ENCODE data around the gene BCKDHA.

BCKDHA gene

DNA sequence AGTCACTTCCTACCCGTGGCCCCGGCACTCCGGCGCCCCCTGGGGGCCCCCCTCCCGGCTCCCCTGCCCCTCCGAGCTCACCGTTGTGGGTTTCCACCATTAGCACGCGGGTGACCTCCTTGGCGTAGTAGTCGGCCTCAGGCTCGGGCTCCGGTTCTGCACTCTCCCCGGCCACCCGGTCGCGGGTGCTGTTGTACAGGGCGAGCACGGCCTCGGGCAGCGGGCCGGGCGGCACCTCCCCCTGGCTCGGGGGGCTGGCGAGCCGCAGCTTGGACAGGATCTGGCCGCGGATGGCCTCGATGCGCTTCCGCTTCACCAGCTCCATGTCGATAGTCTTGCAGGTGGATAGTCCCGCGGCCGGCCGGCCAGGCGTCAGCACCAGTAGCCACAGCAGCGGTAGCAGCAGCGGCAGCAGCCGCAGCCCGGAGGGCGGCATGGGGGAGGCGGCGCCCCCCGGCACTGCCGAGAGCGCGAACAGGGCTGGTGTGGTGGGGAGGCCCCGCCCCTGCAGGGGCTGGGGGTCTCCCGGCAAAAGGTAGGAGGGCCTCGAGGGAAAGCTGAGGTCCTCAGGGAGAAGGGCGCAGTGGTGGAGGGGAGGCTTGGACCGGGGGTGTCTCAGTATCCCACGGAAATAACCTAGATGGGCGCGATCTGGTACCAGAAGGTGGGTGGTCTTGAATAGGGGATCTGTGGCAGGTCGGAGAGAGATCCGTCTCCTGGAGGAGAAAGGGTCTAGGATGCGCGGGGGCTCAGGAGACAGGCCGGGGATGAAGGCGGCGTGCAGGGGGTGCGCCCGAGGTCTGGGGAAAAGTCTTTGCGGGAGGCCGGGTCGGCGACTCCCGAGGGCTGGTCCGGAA is 44.8 kb upstream of the BCKDHA start:
- H3K18ac ChIP-seq (ENCODE audit: low read length): peak overlapping the region; percentile 91
- H2BK15ac ChIP-seq (replicated peaks; ENCODE audit: low read depth): no peak overlapping the region
- H3K79me2 ChIP-seq (ENCODE audit: control insufficient read depth, insufficient read depth, low read length): peaks cover 26% of the 10 kb centered on the region
- no peaks in the 10 kb centered on the region for H3K27me3 ChIP-seq (ENCODE audit: insufficient read depth, low read length, poor library complexity)
- peak overlapping the region; percentile 95 for H3K9ac ChIP-seq (ENCODE audit: low read length)
- peaks cover 14% of the 10 kb centered on the region for H3K79me1 ChIP-seq (ENCODE audit: low read length)
- H3K4me2 ChIP-seq (ENCODE audit: low read length): peak overlapping the region; percentile 84
- no peak overlapping the region for H4K5ac ChIP-seq (ENCODE audit: low read length)
- H2BK5ac ChIP-seq (ENCODE audit: low read length): peak overlapping the region; percentile 53
- H2AK5ac ChIP-seq (ENCODE audit: low read length): peak overlapping the region; percentile 73
- no peak overlapping the region for H4K8ac ChIP-seq (ENCODE audit: low read depth, low read length)
- peak overlapping the region; percentile 97 for H3K56ac ChIP-seq (ENCODE audit: low read length)
- peak overlapping the region; percentile 17 for H2BK120ac ChIP-seq (ENCODE audit: low read depth, low read length)
- WGBS (ENCODE audit: extremely low coverage, insufficient coverage, low lambda C conversion rate): no CpG with 5 or more reads among the region's 71 CpGs
- H3K4me3 ChIP-seq (ENCODE audit: low read length): peak overlapping the region; percentile 96
- no peaks in the 10 kb centered on the region for H3K4me1 ChIP-seq (ENCODE audit: control insufficient read depth, low read depth, low read length)
- H3K23ac ChIP-seq (ENCODE audit: low read length): peak overlapping the region; percentile 99
- DNase-seq: peak; percentile 70
- H3K4ac ChIP-seq (ENCODE audit: low read depth, low read length): peak overlapping the region; percentile 93
- H3K27ac ChIP-seq (ENCODE audit: low read depth, low read length): peak overlapping the region; percentile 82
- H3K36me3 ChIP-seq (ENCODE audit: control insufficient read depth, insufficient read depth, low read length): peaks cover 3% of the 10 kb centered on the region

DNA sequence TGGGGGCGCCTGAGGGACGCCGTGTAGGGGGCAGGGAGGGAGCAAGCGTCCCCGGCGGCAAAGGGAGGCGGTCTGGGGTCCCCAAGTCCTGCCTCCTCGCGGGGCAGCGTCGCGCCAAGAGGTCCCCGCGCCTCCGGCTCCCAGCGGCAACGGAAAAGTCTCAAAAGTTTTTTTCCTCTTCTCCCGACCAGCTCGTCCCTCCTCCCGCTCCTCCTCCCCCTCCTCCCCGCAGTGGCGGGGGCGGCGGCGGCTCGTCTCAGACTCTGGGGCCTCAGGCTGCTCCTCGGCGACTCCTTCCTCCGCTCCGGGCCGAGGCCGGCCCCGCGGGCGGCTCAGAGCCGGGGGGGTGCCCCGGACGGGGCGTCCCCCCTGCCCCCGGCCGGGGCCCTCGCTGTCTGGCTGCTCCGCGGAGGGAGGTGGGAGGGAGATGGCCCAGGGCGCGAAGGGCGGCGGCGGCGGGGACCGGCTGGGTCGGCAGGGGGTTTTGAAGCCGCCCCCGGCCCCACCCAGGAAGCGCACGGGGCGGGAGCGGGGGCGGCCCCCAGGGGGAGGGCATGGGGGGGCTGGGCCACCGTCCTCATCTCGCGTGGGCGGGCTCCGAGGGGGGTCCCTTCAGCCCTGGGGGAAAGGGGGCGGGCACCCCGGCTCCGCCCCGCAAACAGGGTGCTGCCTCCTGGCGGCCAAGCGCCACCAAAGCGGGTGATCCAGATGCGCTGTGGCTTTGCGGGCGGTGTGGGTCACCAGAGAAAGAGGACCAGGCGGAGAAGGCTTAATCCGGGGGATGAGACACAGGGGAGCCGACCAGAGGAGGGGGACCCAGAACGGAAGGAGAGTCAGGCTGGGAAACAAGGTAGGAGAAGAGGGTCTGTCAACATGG is 43.9 kb upstream of the BCKDHA start, which contains the start of gene TGFB1:
TSS of gene TGFB1 (minus strand) at position 457 of the 877 bp plus-strand sequence. CDS start 878 bp downstream, outside the sequence.
- Histone ChIP-seq H3K56ac (ENCODE audit: low read length) (peak within 1 kb of the TSS; percentile 97), H2BK15ac (replicated peaks; ENCODE audit: low read depth) (no peak within 1 kb of the TSS), H3K4me2 (ENCODE audit: low read length) (peak within 1 kb of the TSS; percentile 84), H3K36me3 (ENCODE audit: control insufficient read depth, insufficient read depth, low read length) (no peaks in the 10 kb centered on the region), H3K18ac (ENCODE audit: low read length) (peak within 1 kb of the TSS; percentile 91), H2BK5ac (ENCODE audit: low read length) (peak within 1 kb of the TSS; percentile 53), H3K27me3 (ENCODE audit: insufficient read depth, low read length, poor library complexity) (no peaks in the 10 kb centered on the region), H3K27ac (ENCODE audit: low read depth, low read length) (peak within 1 kb of the TSS; percentile 82), H2AK5ac (ENCODE audit: low read length) (peak within 1 kb of the TSS; percentile 73), H3K4me1 (ENCODE audit: control insufficient read depth, low read depth, low read length) (no peaks in the 10 kb centered on the region), H4K8ac (ENCODE audit: low read depth, low read length) (no peak within 1 kb of the TSS), H3K79me2 (ENCODE audit: control insufficient read depth, insufficient read depth, low read length) (peaks cover 26% of the 10 kb centered on the region), H3K4ac (ENCODE audit: low read depth, low read length) (peak within 1 kb of the TSS; percentile 93), H3K23ac (ENCODE audit: low read length) (peak within 1 kb of the TSS; percentile 99), H3K79me1 (ENCODE audit: low read length) (peaks cover 10% of the 10 kb centered on the region), H3K4me3 (ENCODE audit: low read length) (peak within 1 kb of the TSS; percentile 96), H2BK120ac (ENCODE audit: low read depth, low read length) (peak within 1 kb of the TSS; percentile 37), H3K9ac (ENCODE audit: low read length) (peak within 1 kb of the TSS; percentile 95), H4K5ac (ENCODE audit: low read length) (no peak within 1 kb of the TSS)
- peak; percentile 85 for DNase-seq
- no CpG with 5 or more reads among the region's 78 CpGs for WGBS (ENCODE audit: extremely low coverage, insufficient coverage, low lambda C conversion rate)

DNA sequence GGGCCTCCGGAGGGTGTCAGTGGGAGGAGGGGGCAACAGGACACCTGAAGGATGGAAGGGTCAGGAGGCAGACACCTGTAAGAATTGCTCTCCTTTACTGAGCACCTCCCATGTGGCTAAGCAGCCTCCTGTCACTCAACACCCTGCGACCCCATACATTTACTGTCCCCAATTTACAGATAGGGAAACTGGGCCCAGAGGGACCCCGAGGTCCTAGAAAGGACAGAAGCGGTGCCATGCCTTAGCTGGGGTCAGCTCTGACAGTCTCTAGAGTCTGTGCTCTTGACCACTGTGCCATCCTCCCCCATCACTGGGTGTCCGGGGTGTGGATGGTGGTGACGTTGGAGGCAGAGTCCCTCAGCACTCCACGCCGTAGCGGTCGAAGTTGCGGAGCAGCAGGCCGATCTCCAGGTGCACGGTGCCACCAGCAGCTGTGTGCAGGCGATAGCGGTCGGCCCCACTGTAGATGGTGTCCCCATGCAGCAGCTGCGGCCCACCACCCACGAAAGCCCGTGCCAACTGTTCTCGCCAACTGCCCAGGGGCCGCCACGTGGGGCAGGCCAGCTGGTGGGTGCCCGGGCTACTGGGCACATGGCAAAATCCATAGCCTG is 43.2 kb upstream of the BCKDHA start:
- H4K8ac ChIP-seq (ENCODE audit: low read depth, low read length): no peak overlapping the region
- no peak overlapping the region for H3K4ac ChIP-seq (ENCODE audit: low read depth, low read length)
- H2BK5ac ChIP-seq (ENCODE audit: low read length): no peak overlapping the region
- H3K79me2 ChIP-seq (ENCODE audit: control insufficient read depth, insufficient read depth, low read length): peaks cover 26% of the 10 kb centered on the region
- peaks cover 10% of the 10 kb centered on the region for H3K79me1 ChIP-seq (ENCODE audit: low read length)
- DNase-seq: no peak
- H3K4me3 ChIP-seq (ENCODE audit: low read length): peak overlapping the region; percentile 10
- no peak overlapping the region for H2BK120ac ChIP-seq (ENCODE audit: low read depth, low read length)
- H3K4me2 ChIP-seq (ENCODE audit: low read length): peak overlapping the region; percentile 40
- no peak overlapping the region for H2AK5ac ChIP-seq (ENCODE audit: low read length)
- no peak overlapping the region for H4K5ac ChIP-seq (ENCODE audit: low read length)
- H3K36me3 ChIP-seq (ENCODE audit: control insufficient read depth, insufficient read depth, low read length): no peaks in the 10 kb centered on the region
- H3K18ac ChIP-seq (ENCODE audit: low read length): no peak overlapping the region
- peak overlapping the region; percentile 75 for H3K9ac ChIP-seq (ENCODE audit: low read length)
- no peak overlapping the region for H3K23ac ChIP-seq (ENCODE audit: low read length)
- no peak overlapping the region for H3K27ac ChIP-seq (ENCODE audit: low read depth, low read length)
- WGBS (ENCODE audit: extremely low coverage, insufficient coverage, low lambda C conversion rate): no CpG with 5 or more reads among the region's 23 CpGs
- H2BK15ac ChIP-seq (replicated peaks; ENCODE audit: low read depth): no peak overlapping the region
- no peaks in the 10 kb centered on the region for H3K4me1 ChIP-seq (ENCODE audit: control insufficient read depth, low read depth, low read length)
- peak overlapping the region; percentile 77 for H3K56ac ChIP-seq (ENCODE audit: low read length)
- H3K27me3 ChIP-seq (ENCODE audit: insufficient read depth, low read length, poor library complexity): no peaks in the 10 kb centered on the region

DNA sequence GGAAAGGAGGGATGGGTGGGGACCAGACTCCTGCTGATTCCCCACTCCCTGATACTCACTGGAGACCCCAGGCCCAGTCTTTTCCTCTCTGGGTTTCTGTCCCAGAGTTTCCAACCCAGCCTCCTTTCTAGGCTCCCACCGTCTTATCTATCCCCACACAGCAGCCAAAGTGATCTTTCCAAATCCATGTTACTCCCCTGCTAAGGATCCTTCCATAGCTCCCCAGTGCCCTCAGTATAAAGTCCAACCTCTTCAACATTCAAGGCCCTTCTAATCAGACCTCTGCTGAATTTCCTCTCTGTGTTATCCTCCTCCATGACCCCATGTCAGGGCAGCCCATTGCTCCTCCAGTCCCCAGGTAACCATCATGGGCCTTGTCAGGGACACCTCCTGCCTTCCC is 42.6 kb upstream of the BCKDHA start:
- Histone ChIP-seq H3K56ac (ENCODE audit: low read length) (no peak overlapping the region), H3K79me1 (ENCODE audit: low read length) (peaks cover 8% of the 10 kb centered on the region), H3K4me3 (ENCODE audit: low read length) (no peak overlapping the region), H2BK120ac (ENCODE audit: low read depth, low read length) (no peak overlapping the region), H2AK5ac (ENCODE audit: low read length) (no peak overlapping the region), H4K5ac (ENCODE audit: low read length) (no peak overlapping the region), H3K27me3 (ENCODE audit: insufficient read depth, low read length, poor library complexity) (no peaks in the 10 kb centered on the region), H3K4ac (ENCODE audit: low read depth, low read length) (no peak overlapping the region), H3K23ac (ENCODE audit: low read length) (no peak overlapping the region), H3K27ac (ENCODE audit: low read depth, low read length) (no peak overlapping the region), H2BK5ac (ENCODE audit: low read length) (no peak overlapping the region), H3K18ac (ENCODE audit: low read length) (no peak overlapping the region), H2BK15ac (replicated peaks; ENCODE audit: low read depth) (no peak overlapping the region), H4K8ac (ENCODE audit: low read depth, low read length) (no peak overlapping the region), H3K4me2 (ENCODE audit: low read length) (no peak overlapping the region), H3K9ac (ENCODE audit: low read length) (no peak overlapping the region), H3K4me1 (ENCODE audit: control insufficient read depth, low read depth, low read length) (no peaks in the 10 kb centered on the region), H3K79me2 (ENCODE audit: control insufficient read depth, insufficient read depth, low read length) (peaks cover 26% of the 10 kb centered on the region), H3K36me3 (ENCODE audit: control insufficient read depth, insufficient read depth, low read length) (no peaks in the 10 kb centered on the region)
- DNase-seq: no peak
- no CpG with 5 or more reads among the region's 1 CpG for WGBS (ENCODE audit: extremely low coverage, insufficient coverage, low lambda C conversion rate)

DNA sequence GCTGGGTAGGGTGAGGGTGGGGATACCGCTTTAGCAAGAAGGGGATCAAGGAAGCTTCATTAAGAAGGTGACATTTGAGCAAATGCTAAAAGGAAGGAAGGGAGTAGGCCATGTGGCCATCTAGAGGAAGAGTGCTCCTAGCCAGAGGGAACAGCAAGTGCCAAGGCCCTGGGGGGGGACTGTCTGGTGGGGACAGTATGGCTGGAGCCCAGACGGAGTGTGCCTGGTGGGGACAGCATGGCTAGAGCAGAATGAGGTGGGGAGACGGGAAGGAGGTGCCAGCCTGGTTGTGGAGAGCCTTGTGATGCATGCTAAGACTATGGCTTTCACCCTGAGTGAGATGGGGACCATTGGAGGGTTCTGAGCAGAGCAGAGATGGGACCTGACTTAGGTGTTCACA is 41.8 kb upstream of the BCKDHA start:
- H3K4me1 ChIP-seq (ENCODE audit: control insufficient read depth, low read depth, low read length): no peaks in the 10 kb centered on the region
- peaks cover 23% of the 10 kb centered on the region for H3K79me2 ChIP-seq (ENCODE audit: control insufficient read depth, insufficient read depth, low read length)
- no peak overlapping the region for H4K5ac ChIP-seq (ENCODE audit: low read length)
- DNase-seq: no peak
- no peak overlapping the region for H3K9ac ChIP-seq (ENCODE audit: low read length)
- H3K27ac ChIP-seq (ENCODE audit: low read depth, low read length): no peak overlapping the region
- no peaks in the 10 kb centered on the region for H3K36me3 ChIP-seq (ENCODE audit: control insufficient read depth, insufficient read depth, low read length)
- no peak overlapping the region for H2AK5ac ChIP-seq (ENCODE audit: low read length)
- no peak overlapping the region for H3K56ac ChIP-seq (ENCODE audit: low read length)
- no CpG with 5 or more reads among the region's 3 CpGs for WGBS (ENCODE audit: extremely low coverage, insufficient coverage, low lambda C conversion rate)
- H3K27me3 ChIP-seq (ENCODE audit: insufficient read depth, low read length, poor library complexity): no peaks in the 10 kb centered on the region
- no peak overlapping the region for H3K4me2 ChIP-seq (ENCODE audit: low read length)
- peaks cover 8% of the 10 kb centered on the region for H3K79me1 ChIP-seq (ENCODE audit: low read length)
- no peak overlapping the region for H3K4me3 ChIP-seq (ENCODE audit: low read length)
- no peak overlapping the region for H4K8ac ChIP-seq (ENCODE audit: low read depth, low read length)
- no peak overlapping the region for H2BK120ac ChIP-seq (ENCODE audit: low read depth, low read length)
- H3K18ac ChIP-seq (ENCODE audit: low read length): no peak overlapping the region
- H3K4ac ChIP-seq (ENCODE audit: low read depth, low read length): no peak overlapping the region
- no peak overlapping the region for H2BK15ac ChIP-seq (replicated peaks; ENCODE audit: low read depth)
- H2BK5ac ChIP-seq (ENCODE audit: low read length): no peak overlapping the region
- no peak overlapping the region for H3K23ac ChIP-seq (ENCODE audit: low read length)

Data from mesendoderm (in vitro differentiated cells).